HepG2 (cell line): Measurements from ENCODE around the gene ACAN. TPM values are rescaled to one million over a fixed set of nuclear protein-coding genes. Genes with fewer than 3 reads are reported as not detected.

Experiments used
- ZNF224 ChIP-seq: sonication (generic); formaldehyde crosslinking; IDR thresholded peaks from 2 replicates; pipeline ENCODE4 v1.5.0; 2020; ENCODE audit warnings: mild to moderate bottlenecking, missing genetic modification reagents
- polyA plus RNA-seq, 8 experiments: library from polyadenylated mRNA; depleted of rRNA in 3 of 8; stranded (reverse) in 7 of 8; unstranded in 1 of 8; fragments of >200 nt; fragmentation: Illumina TruSeq in 4 of 8; extraction: Trizol in 4 of 8; gene quantifications; 2 replicates each; pipeline versions ENCODE4 v1.2.1 to v1.2.3, GENCODE V29; 2011 to 2016; ENCODE audit warnings: low read depth in 4 of 8, missing spikeins in 1 of 8, mixed read lengths in 1 of 8; ENCODE audit not compliant: insufficient read depth in 1 of 8
- total RNA-seq, 5 experiments: library from RNA; depleted of rRNA; stranded (reverse); fragments of >200 nt; fragmentation: Illumina TruSeq; extraction: Trizol; gene quantifications; 2 replicates each; pipeline ENCODE4 v1.2.3, GENCODE V29; 2016; ENCODE audit warnings: low read depth in 1 of 5
- TF ChIP-seq, protein P1 (sequence below): sonication (generic); formaldehyde crosslinking; IDR thresholded peaks from 2 replicates; pipeline ENCODE4 v1.5.0; 2020; ENCODE audit warnings: mild to moderate bottlenecking, missing genetic modification reagents, borderline replicate concordance
- TF ChIP-seq, protein P2 (sequence below): sonication (generic); formaldehyde crosslinking; IDR thresholded peaks from 2 replicates; pipeline ENCODE4 v1.4.0; 2020; ENCODE audit warnings: missing genetic modification reagents, borderline replicate concordance

Gene ACAN
- total and polyA plus RNA-seq, 2 of the 13 experiments (the other 11 are each of a cell fraction or from before 2014, with no cell fraction given), result not detected

DNA sequence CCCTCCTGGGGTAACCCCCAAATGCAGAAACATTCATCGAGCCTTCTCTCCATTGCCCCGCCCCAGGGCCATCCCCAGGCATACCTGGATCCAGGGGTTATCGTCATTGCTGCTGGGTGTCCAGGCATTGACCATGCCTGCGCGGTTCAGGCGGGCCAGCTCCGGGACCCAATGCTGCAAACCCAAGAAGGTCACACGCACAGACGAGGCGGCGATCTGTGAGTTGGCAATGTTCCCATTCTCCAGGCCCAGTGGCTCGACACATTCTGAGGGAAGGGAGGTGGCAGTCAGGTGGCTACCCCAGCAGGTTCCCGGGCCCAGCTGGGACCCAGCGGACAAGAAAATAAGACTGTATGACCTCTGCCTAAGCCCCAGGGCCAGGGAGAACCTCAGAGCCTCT is 103.9 kb downstream of the ACAN start (continued):
- TF ChIP-seq, protein P1, sequence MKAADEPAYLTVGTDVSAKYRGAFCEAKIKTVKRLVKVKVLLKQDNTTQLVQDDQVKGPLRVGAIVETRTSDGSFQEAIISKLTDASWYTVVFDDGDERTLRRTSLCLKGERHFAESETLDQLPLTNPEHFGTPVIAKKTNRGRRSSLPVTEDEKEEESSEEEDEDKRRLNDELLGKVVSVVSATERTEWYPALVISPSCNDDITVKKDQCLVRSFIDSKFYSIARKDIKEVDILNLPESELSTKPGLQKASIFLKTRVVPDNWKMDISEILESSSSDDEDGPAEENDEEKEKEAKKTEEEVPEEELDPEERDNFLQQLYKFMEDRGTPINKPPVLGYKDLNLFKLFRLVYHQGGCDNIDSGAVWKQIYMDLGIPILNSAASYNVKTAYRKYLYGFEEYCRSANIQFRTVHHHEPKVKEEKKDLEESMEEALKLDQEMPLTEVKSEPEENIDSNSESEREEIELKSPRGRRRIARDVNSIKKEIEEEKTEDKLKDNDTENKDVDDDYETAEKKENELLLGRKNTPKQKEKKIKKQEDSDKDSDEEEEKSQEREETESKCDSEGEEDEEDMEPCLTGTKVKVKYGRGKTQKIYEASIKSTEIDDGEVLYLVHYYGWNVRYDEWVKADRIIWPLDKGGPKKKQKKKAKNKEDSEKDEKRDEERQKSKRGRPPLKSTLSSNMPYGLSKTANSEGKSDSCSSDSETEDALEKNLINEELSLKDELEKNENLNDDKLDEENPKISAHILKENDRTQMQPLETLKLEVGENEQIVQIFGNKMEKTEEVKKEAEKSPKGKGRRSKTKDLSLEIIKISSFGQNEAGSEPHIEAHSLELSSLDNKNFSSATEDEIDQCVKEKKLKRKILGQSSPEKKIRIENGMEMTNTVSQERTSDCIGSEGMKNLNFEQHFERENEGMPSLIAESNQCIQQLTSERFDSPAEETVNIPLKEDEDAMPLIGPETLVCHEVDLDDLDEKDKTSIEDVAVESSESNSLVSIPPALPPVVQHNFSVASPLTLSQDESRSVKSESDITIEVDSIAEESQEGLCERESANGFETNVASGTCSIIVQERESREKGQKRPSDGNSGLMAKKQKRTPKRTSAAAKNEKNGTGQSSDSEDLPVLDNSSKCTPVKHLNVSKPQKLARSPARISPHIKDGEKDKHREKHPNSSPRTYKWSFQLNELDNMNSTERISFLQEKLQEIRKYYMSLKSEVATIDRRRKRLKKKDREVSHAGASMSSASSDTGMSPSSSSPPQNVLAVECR, result no peak
- TF ChIP-seq, protein P2, sequence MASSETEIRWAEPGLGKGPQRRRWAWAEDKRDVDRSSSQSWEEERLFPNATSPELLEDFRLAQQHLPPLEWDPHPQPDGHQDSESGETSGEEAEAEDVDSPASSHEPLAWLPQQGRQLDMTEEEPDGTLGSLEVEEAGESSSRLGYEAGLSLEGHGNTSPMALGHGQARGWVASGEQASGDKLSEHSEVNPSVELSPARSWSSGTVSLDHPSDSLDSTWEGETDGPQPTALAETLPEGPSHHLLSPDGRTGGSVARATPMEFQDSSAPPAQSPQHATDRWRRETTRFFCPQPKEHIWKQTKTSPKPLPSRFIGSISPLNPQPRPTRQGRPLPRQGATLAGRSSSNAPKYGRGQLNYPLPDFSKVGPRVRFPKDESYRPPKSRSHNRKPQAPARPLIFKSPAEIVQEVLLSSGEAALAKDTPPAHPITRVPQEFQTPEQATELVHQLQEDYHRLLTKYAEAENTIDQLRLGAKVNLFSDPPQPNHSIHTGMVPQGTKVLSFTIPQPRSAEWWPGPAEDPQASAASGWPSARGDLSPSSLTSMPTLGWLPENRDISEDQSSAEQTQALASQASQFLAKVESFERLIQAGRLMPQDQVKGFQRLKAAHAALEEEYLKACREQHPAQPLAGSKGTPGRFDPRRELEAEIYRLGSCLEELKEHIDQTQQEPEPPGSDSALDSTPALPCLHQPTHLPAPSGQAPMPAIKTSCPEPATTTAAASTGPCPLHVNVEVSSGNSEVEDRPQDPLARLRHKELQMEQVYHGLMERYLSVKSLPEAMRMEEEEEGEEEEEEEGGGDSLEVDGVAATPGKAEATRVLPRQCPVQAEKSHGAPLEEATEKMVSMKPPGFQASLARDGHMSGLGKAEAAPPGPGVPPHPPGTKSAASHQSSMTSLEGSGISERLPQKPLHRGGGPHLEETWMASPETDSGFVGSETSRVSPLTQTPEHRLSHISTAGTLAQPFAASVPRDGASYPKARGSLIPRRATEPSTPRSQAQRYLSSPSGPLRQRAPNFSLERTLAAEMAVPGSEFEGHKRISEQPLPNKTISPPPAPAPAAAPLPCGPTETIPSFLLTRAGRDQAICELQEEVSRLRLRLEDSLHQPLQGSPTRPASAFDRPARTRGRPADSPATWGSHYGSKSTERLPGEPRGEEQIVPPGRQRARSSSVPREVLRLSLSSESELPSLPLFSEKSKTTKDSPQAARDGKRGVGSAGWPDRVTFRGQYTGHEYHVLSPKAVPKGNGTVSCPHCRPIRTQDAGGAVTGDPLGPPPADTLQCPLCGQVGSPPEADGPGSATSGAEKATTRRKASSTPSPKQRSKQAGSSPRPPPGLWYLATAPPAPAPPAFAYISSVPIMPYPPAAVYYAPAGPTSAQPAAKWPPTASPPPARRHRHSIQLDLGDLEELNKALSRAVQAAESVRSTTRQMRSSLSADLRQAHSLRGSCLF, result no peak
- no peak for TF ChIP-seq ZNF224 (CRISPR knock-in tag)
- TF ChIP-seq, all 625 proteins: peak for 0
